H1 (cell line): ENCODE results near the gene LRATD1. TPM values are rescaled to one million over a fixed set of nuclear protein-coding genes. Genes with fewer than 3 reads are reported as not detected.

ENCODE experiments used
- CTCF ChIA-PET: fragments of 300-600 bp; sonication (Branson Sonifier 250); formaldehyde crosslinking; loops from one replicate; lab custom pipeline; 2021; ENCODE audit not compliant: partially characterized antibody; lab: Charles Lee
- POLR2A ChIA-PET: fragments of 300-600 bp; sonication (Branson Sonifier 250); formaldehyde crosslinking; loops from one replicate; lab custom pipeline; 2021; ENCODE audit warnings: inconsistent platforms; ENCODE audit not compliant: partially characterized antibody; lab: Charles Lee
- DNase-seq, 2 experiments: peaks; one replicate each; pipeline versions ENCODE4 v3.0.0 to v3.0.0-alpha.2; 2010 to 2022; ENCODE audit warnings: low spot score in 2 of 2, low read depth in 1 of 2, mixed read lengths in 1 of 2
- FAIRE-seq: peaks from 2 replicates; lab custom pipeline; 2011; peaks lifted over from hg19 to GRCh38; lab: Jason Lieb, UNC
- H2AFZ ChIP-seq: 2 replicates; pipeline ENCODE4 v1.8.1; 2012; ENCODE audit warnings: low read length, inconsistent platforms
- H2AK5ac ChIP-seq: 2 replicates; pipeline ENCODE4 v1.6.1; 2013; ENCODE audit warnings: low read depth, low read length
- H2BK120ac ChIP-seq: replicated peaks from 2 replicates; pipeline ENCODE3; 2013; ENCODE audit warnings: low read depth, low read length, inconsistent platforms
- H2BK12ac ChIP-seq: 2 replicates; pipeline ENCODE4 v1.6.1; 2013; ENCODE audit warnings: low read depth, low read length
- H2BK15ac ChIP-seq: 2 replicates; pipeline ENCODE4 v1.6.1; 2013; ENCODE audit warnings: low read length
- H2BK20ac ChIP-seq: 2 replicates; pipeline ENCODE4 v1.6.1; 2013; ENCODE audit warnings: low read length
- H2BK5ac ChIP-seq: 2 replicates; pipeline ENCODE4 v1.6.1; 2013; ENCODE audit warnings: low read depth, low read length
- H3K14ac ChIP-seq: 2 replicates; pipeline ENCODE4 v1.6.1; 2013; ENCODE audit warnings: inconsistent platforms; ENCODE audit not compliant: insufficient read length
- H3K18ac ChIP-seq: 2 replicates; pipeline ENCODE4 v1.6.1; 2013; ENCODE audit warnings: low read length; ENCODE audit errors: extremely low read depth
- H3K23ac ChIP-seq: 2 replicates; pipeline ENCODE4 v1.6.1; 2013; ENCODE audit warnings: inconsistent platforms; ENCODE audit not compliant: insufficient read length
- H3K23me2 ChIP-seq: 2 replicates; pipeline ENCODE4 v1.6.1; 2013; ENCODE audit warnings: low read depth, low read length
- H3K27ac ChIP-seq: 2 replicates; pipeline ENCODE4 v1.6.1; 2011; ENCODE audit warnings: low read depth, low read length, inconsistent platforms
- H3K27me3 ChIP-seq, 4 experiments: replicated peaks in 1 of 4; 1 replicate in 1 of 4; 2 replicates in 3 of 4; pipeline versions ENCODE4 v1.6.1 to v1.8.1; 2011 to 2013; ENCODE audit warnings: low read length in 3 of 4, mild to moderate bottlenecking in 3 of 4, inconsistent platforms in 2 of 4, mixed read lengths in 2 of 4, moderate library complexity in 1 of 4; ENCODE audit not compliant: control insufficient read depth in 3 of 4, insufficient read depth in 3 of 4; ENCODE audit errors: extremely low read depth in 1 of 4
- H3K36me3 ChIP-seq, 4 experiments: 2 replicates each; pipeline versions ENCODE4 v1.6.1 to v1.8.1; 2011 to 2013; ENCODE audit warnings: mild to moderate bottlenecking in 4 of 4, low read length in 3 of 4, moderate library complexity in 2 of 4, control low read depth in 1 of 4, inconsistent platforms in 1 of 4; ENCODE audit not compliant: insufficient read depth in 4 of 4, control insufficient read depth in 2 of 4
- H3K4ac ChIP-seq: replicated peaks from 2 replicates; pipeline ENCODE3; 2013; ENCODE audit warnings: low read length, low read depth, mixed read lengths, inconsistent platforms; ENCODE audit not compliant: insufficient read length
- H3K4me1 ChIP-seq, 4 experiments: replicated peaks in 1 of 4; 1 replicate in 1 of 4; 2 replicates in 3 of 4; pipeline versions ENCODE4 v1.6.1 to v1.8.1; 2011 to 2013; ENCODE audit warnings: low read length in 3 of 4, inconsistent platforms in 2 of 4, mixed read lengths in 1 of 4; ENCODE audit not compliant: insufficient read depth in 4 of 4, control insufficient read depth in 3 of 4
- H3K4me2 ChIP-seq, 2 experiments: 2 replicates each; pipeline versions ENCODE4 v1.6.1 to v1.8.1; 2011 to 2013; ENCODE audit warnings: low read depth in 2 of 2, low read length in 2 of 2, control low read depth in 1 of 2, inconsistent platforms in 1 of 2, mild to moderate bottlenecking in 1 of 2; ENCODE audit not compliant: insufficient read depth in 1 of 2
- H3K4me3 ChIP-seq, 4 experiments: fragments of 200-600, 300-600 bp in 1 of 4; sonication (generic), shearing (Covaris generic), sonication (Bioruptor Twin) in 1 of 4; 2 replicates each; pipeline versions ENCODE4 v1.5.1 to v1.8.1; 2011 to 2016; ENCODE audit warnings: low read length in 4 of 4, low read depth in 3 of 4, control low read depth in 2 of 4, inconsistent platforms in 2 of 4, mild to moderate bottlenecking in 2 of 4, mixed read lengths in 1 of 4, moderate library complexity in 1 of 4; ENCODE audit not compliant: insufficient read depth in 2 of 4; ENCODE audit errors: extremely low read depth in 1 of 4
- H3K56ac ChIP-seq: replicated peaks from 2 replicates; pipeline ENCODE3; 2013; ENCODE audit warnings: low read depth, mild to moderate bottlenecking, mixed read lengths, low read length, inconsistent platforms; ENCODE audit not compliant: insufficient read length
- H3K79me1 ChIP-seq: 2 replicates; pipeline ENCODE4 v1.6.1; 2013; ENCODE audit warnings: low read depth, low read length, control low read depth
- H3K79me2 ChIP-seq, 2 experiments: 2 replicates each; pipeline versions ENCODE4 v1.6.1 to v1.8.1; 2012 to 2013; ENCODE audit warnings: low read length in 2 of 2, mild to moderate bottlenecking in 2 of 2, inconsistent platforms in 1 of 2; ENCODE audit not compliant: insufficient read depth in 2 of 2, control insufficient read depth in 1 of 2
- H3K9ac ChIP-seq, 4 experiments: replicated peaks in 1 of 4; 1 replicate in 1 of 4; 2 replicates in 3 of 4; pipeline versions ENCODE4 v1.6.1 to v1.8.1; 2011 to 2013; ENCODE audit warnings: low read depth in 3 of 4, low read length in 3 of 4, control low read depth in 2 of 4, mild to moderate bottlenecking in 2 of 4, moderate library complexity in 2 of 4, inconsistent platforms in 1 of 4; ENCODE audit errors: extremely low read depth in 1 of 4
- H3K9me3 ChIP-seq, 2 experiments: 2 replicates each; pipeline versions ENCODE4 v1.6.1 to v1.8.1; 2012 to 2013; ENCODE audit warnings: mild to moderate bottlenecking in 2 of 2, moderate library complexity in 2 of 2, control low read depth in 1 of 2, inconsistent platforms in 1 of 2, low read depth in 1 of 2, low read length in 1 of 2, mixed read lengths in 1 of 2; ENCODE audit not compliant: insufficient read depth in 2 of 2
- H4K20me1 ChIP-seq, 2 experiments: replicated peaks in 1 of 2; 2 replicates each; pipeline versions ENCODE3 to v1.8.1; 2011 to 2013; ENCODE audit warnings: inconsistent platforms in 2 of 2, low read length in 2 of 2, mild to moderate bottlenecking in 1 of 2; ENCODE audit not compliant: insufficient read depth in 2 of 2, control insufficient read depth in 1 of 2
- H4K5ac ChIP-seq: 2 replicates; pipeline ENCODE4 v1.6.1; 2013; ENCODE audit warnings: low read length, low read depth, mixed read lengths, inconsistent platforms; ENCODE audit not compliant: insufficient read length
- H4K8ac ChIP-seq: 2 replicates; pipeline ENCODE4 v1.8.0; 2013; ENCODE audit warnings: mild to moderate bottlenecking, moderate library complexity, low read length, inconsistent platforms; ENCODE audit not compliant: insufficient read depth; ENCODE audit errors: extremely low read depth
- H4K91ac ChIP-seq: replicated peaks from 2 replicates; pipeline ENCODE3; 2013; ENCODE audit warnings: low read length, mixed read lengths, inconsistent platforms; ENCODE audit not compliant: insufficient read length
- BACH1 ChIP-seq: IDR thresholded peaks from 2 replicates; pipeline ENCODE4 v1.6.1; 2012; ENCODE audit warnings: low read length, improper control_type of control experiment
- CTBP2 ChIP-seq: IDR thresholded peaks from 2 replicates; pipeline ENCODE4 v1.7.0; 2011; ENCODE audit warnings: borderline replicate concordance, mild to moderate bottlenecking, moderate library complexity, mixed read lengths, low read length; ENCODE audit not compliant: insufficient read depth, insufficient read length
- EZH2 ChIP-seq: fragments of 200-600 bp; sonication (generic); IDR thresholded peaks from 2 replicates; pipeline ENCODE4 v1.7.1; 2012; ENCODE audit warnings: low read depth, mild to moderate bottlenecking, moderate library complexity, low read length, inconsistent platforms; ENCODE audit not compliant: severe bottlenecking
- GTF2F1 ChIP-seq: IDR thresholded peaks from 2 replicates; pipeline ENCODE4 v1.6.1; 2012; ENCODE audit warnings: low read depth, low read length, improper control_type of control experiment, borderline replicate concordance
- JUN ChIP-seq: IDR thresholded peaks from 2 replicates; pipeline ENCODE4 v1.6.1; 2011; ENCODE audit warnings: low read depth, mild to moderate bottlenecking, improper control_type of control experiment, low read length
- SIN3A ChIP-seq, 2 experiments: IDR thresholded peaks in 1 of 2; conservative IDR thresholded peaks in 1 of 2; 2 replicates each; pipeline ENCODE4 v1.6.1; 2011 to 2012; ENCODE audit warnings: low read length in 2 of 2, improper control_type of control experiment in 1 of 2, low read depth in 1 of 2, mild to moderate bottlenecking in 1 of 2
- TBP ChIP-seq: IDR thresholded peaks from 2 replicates; pipeline ENCODE4 v1.6.1; 2011; ENCODE audit warnings: low read depth, low read length, improper control_type of control experiment
- TCF12 ChIP-seq: IDR thresholded peaks from 2 replicates; pipeline ENCODE4 v1.6.1; 2011; ENCODE audit warnings: low read depth, mild to moderate bottlenecking, low read length
- polyA plus RNA-seq, 7 experiments: library from polyadenylated mRNA; depleted of rRNA in 3 of 7; stranded (reverse) in 5 of 7; unstranded in 2 of 7; fragments of >200 nt in 5 of 7; fragments of 200-250 nt in 2 of 7; gene quantifications; 1 replicate in 5 of 7; 2 replicates in 1 of 7; 4 replicates in 1 of 7; pipeline versions ENCODE4 v1.2.1 to v1.2.3, GENCODE V29; 2011 to 2013; ENCODE audit warnings: missing spikeins in 2 of 7, mixed read lengths in 2 of 7
- total RNA-seq: library from RNA; stranded (reverse); fragmentation: NEBNext Ultra II Directional; extraction: Animal tissue kit (Norgen Biotek cat#: 25700); gene quantifications from 2 replicates; pipeline ENCODE4 v1.2.1, GENCODE V29; 2021

Gene LRATD1
- total and polyA plus RNA-seq, 2 of the 8 experiments (the other 6 are each of a cell fraction or from before 2014, with no cell fraction given): 1.2 to 2.3 TPM

DNA sequence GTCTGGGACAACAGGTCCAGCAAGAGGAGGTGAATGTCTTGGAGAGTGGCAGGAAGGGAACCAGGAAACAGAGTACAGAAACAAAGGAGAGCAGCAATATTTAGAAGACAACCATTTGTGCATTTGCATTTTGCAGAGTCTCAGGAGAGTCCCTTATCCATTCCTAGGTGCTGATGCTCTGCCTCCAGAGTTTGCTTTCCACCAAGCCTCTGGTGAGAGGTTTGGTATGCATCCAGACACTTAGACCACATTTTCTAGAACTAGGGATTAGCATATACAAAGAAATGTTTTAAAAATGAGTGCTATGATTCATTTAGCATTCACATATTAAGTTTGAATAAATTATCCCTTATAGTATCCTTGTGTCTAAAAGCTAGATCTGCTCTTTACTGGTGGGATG lies 18.5 kb upstream of the LRATD1 start:
- DNase-seq (no peak), FAIRE-seq (no peak)
- CTCF ChIA-PET: no interaction called here

More for the DNA sequence above, 18.5 kb upstream of the LRATD1 start:
- H4K91ac ChIP-seq: no peak overlapping the region
- no peak overlapping the region for H3K56ac ChIP-seq
- H2BK12ac ChIP-seq: no peak overlapping the region
- no peak overlapping the region for H3K4me2 ChIP-seq
- H3K4me1 ChIP-seq: no peaks in the 10 kb centered on the region
- no peak overlapping the region for H2BK20ac ChIP-seq
- H3K9ac ChIP-seq: no peak overlapping the region
- H3K23me2 ChIP-seq: no peaks in the 10 kb centered on the region
- no peak overlapping the region for H4K5ac ChIP-seq
- H3K36me3 ChIP-seq: no peaks in the 10 kb centered on the region
- no peak overlapping the region for H3K18ac ChIP-seq
- H4K20me1 ChIP-seq: no peaks in the 10 kb centered on the region
- H3K14ac ChIP-seq: no peak overlapping the region
- H2BK15ac ChIP-seq: no peak overlapping the region
- H3K4ac ChIP-seq: no peak overlapping the region
- no peak overlapping the region for H3K4me3 ChIP-seq
- no peak overlapping the region for H2AFZ ChIP-seq
- TF ChIP-seq GTF2F1 (no peak), SIN3A (conservative IDR thresholded peaks at IDR 0.05 in 1 of 2, IDR thresholded peaks at IDR 0.05 in 1 of 2; ENCODE audit: low read depth in 1 of 2, low read length in 2 of 2) (no peak), CTBP2 (no peak), EZH2 (no peak), TBP (no peak), BACH1 (no peak), TCF12 (no peak), JUN (no peak)
- H3K79me2 ChIP-seq: no peaks in the 10 kb centered on the region
- no peaks in the 10 kb centered on the region for H3K27me3 ChIP-seq
- H2AK5ac ChIP-seq: no peak overlapping the region
- no peak overlapping the region for H3K23ac ChIP-seq
- no peak overlapping the region for H2BK120ac ChIP-seq
- no peaks in the 10 kb centered on the region for H3K79me1 ChIP-seq
- H3K27ac ChIP-seq: no peak overlapping the region
- H4K8ac ChIP-seq: no peak overlapping the region
- no peak overlapping the region for H2BK5ac ChIP-seq
- POLR2A ChIA-PET: no interaction called here
- no peaks in the 10 kb centered on the region for H3K9me3 ChIP-seq
